ENCODE measurements around the gene FUBP3. TPM values are rescaled to one million over a fixed set of nuclear protein-coding genes. Genes with fewer than 3 reads are reported as not detected.
A peak's percentile ranks its signal among the peaks of the same experiment; 100 is the strongest.

FUBP3 gene
- total RNA-seq, 1 donor from 2014 or later = 22.6 TPM

- Histone ChIP-seq H3K36me3 (peaks cover 92% of the 10 kb centered on the region), H3K4me3 (no peak overlapping the region), H3K27ac (replicated peaks) (no peak overlapping the region), H3K27me3 (ENCODE audit: low read depth) (no peaks in the 10 kb centered on the region), H3K9me3 (replicated peaks) (no peaks in the 10 kb centered on the region), H3K4me1 (peaks cover 3% of the 10 kb centered on the region)
- no peak for DNase-seq
- intact Hi-C loops (cut with micrococcal nuclease) = no loop called here
- no peak for TF ChIP-seq CTCF (IDR thresholded peaks at IDR 0.05; ENCODE audit: borderline replicate concordance)
Observed at GRCh38 chr9:130616451-130616850, 37.1 kb downstream of the FUBP3 start.

GRCh38 chr9:130623466-130623865 lies 44.1 kb downstream of the FUBP3 start:
- Histone ChIP-seq H3K36me3 (peaks cover 92% of the 10 kb centered on the region), H3K27me3 (ENCODE audit: low read depth) (no peaks in the 10 kb centered on the region), H3K4me3 (no peak overlapping the region), H3K27ac (replicated peaks) (no peak overlapping the region), H3K4me1 (peaks cover 30% of the 10 kb centered on the region), H3K9me3 (replicated peaks) (no peaks in the 10 kb centered on the region)
- intact Hi-C loops (cut with micrococcal nuclease) = no loop called here
- TF ChIP-seq CTCF (IDR thresholded peaks at IDR 0.05; ENCODE audit: borderline replicate concordance) = no peak
- DNase-seq = no peak

GRCh38 chr9:130624154-130624553 lies 44.8 kb downstream of the FUBP3 start:
- Histone ChIP-seq H3K27ac (replicated peaks) (no peak overlapping the region), H3K36me3 (peaks cover 90% of the 10 kb centered on the region), H3K27me3 (ENCODE audit: low read depth) (no peaks in the 10 kb centered on the region), H3K4me3 (no peak overlapping the region), H3K9me3 (replicated peaks) (no peaks in the 10 kb centered on the region), H3K4me1 (peaks cover 37% of the 10 kb centered on the region)
- intact Hi-C loops (cut with micrococcal nuclease) = no loop called here
- no peak for TF ChIP-seq CTCF (IDR thresholded peaks at IDR 0.05; ENCODE audit: borderline replicate concordance)
- DNase-seq = no peak

- TF ChIP-seq CTCF (IDR thresholded peaks at IDR 0.05; ENCODE audit: borderline replicate concordance) = peak; percentile 38
- intact Hi-C loops (cut with micrococcal nuclease) = no loop called here
- Histone ChIP-seq H3K27me3 (ENCODE audit: low read depth) (no peaks in the 10 kb centered on the region), H3K4me3 (no peak overlapping the region), H3K4me1 (peaks cover 60% of the 10 kb centered on the region), H3K9me3 (replicated peaks) (no peaks in the 10 kb centered on the region), H3K27ac (replicated peaks) (peak overlapping the region; percentile 21), H3K36me3 (peaks cover 89% of the 10 kb centered on the region)
- DNase-seq = peak; percentile 22
Observed at GRCh38 chr9:130626249-130626996, 47.0 kb downstream of the FUBP3 start.

GRCh38 chr9:130627051-130627450 lies 47.7 kb downstream of the FUBP3 start:
- DNase-seq = no peak
- Histone ChIP-seq H3K36me3 (peaks cover 89% of the 10 kb centered on the region), H3K4me1 (peaks cover 66% of the 10 kb centered on the region), H3K4me3 (no peak overlapping the region), H3K9me3 (replicated peaks) (no peaks in the 10 kb centered on the region), H3K27me3 (ENCODE audit: low read depth) (no peaks in the 10 kb centered on the region), H3K27ac (replicated peaks) (no peak overlapping the region)
- no peak for TF ChIP-seq CTCF (IDR thresholded peaks at IDR 0.05; ENCODE audit: borderline replicate concordance)
- intact Hi-C loops (cut with micrococcal nuclease) = no loop called here
